ENCODE results near the gene RIPOR3.
"Not testable (repeated sequence)": the region's sequence is repeated elsewhere in the genome, so short reads cannot be mapped to it uniquely, and the experiment has no call there.

The RIPOR3 gene

GRCh38 chr20:50682065-50682464 is 9.3 kb downstream of the RIPOR3 start:
- no peak for DNase-seq (ENCODE audit: low read depth)
- TF ChIP-seq CTCF (IDR thresholded peaks at IDR 0.05; ENCODE audit: insufficient read depth, low read depth, low read length, missing control alignments), result no peak
- H3K4me3 ChIP-seq (ENCODE audit: low read length), result no peak overlapping the region

- no peak for DNase-seq (ENCODE audit: low read depth)
- no peak overlapping the region for H3K4me3 ChIP-seq (ENCODE audit: low read length)
- no peak for TF ChIP-seq CTCF (IDR thresholded peaks at IDR 0.05; ENCODE audit: insufficient read depth, low read depth, low read length, missing control alignments)
Observed at GRCh38 chr20:50681359-50682064, 9.8 kb downstream of the RIPOR3 start.

GRCh38 chr20:50680105-50680960 is 11.0 kb downstream of the RIPOR3 start:
- DNase-seq (ENCODE audit: low read depth), result no peak
- TF ChIP-seq CTCF (IDR thresholded peaks at IDR 0.05; ENCODE audit: insufficient read depth, low read depth, low read length, missing control alignments), result no peak
- H3K4me3 ChIP-seq (ENCODE audit: low read length), result no peak overlapping the region

GRCh38 chr20:50679753-50680104 is 11.6 kb downstream of the RIPOR3 start:
- DNase-seq (ENCODE audit: low read depth), result no peak
- no peak for TF ChIP-seq CTCF (IDR thresholded peaks at IDR 0.05; ENCODE audit: insufficient read depth, low read depth, low read length, missing control alignments)
- no peak overlapping the region for H3K4me3 ChIP-seq (ENCODE audit: low read length)

- H3K4me3 ChIP-seq (ENCODE audit: low read length), result no peak overlapping the region
- TF ChIP-seq CTCF (IDR thresholded peaks at IDR 0.05; ENCODE audit: insufficient read depth, low read depth, low read length, missing control alignments), result no peak
- DNase-seq (ENCODE audit: low read depth), result no peak
Observed at GRCh38 chr20:50678169-50678898, 13.0 kb downstream of the RIPOR3 start.

GRCh38 chr20:50676858-50677257 is 14.5 kb downstream of the RIPOR3 start:
- TF ChIP-seq CTCF (IDR thresholded peaks at IDR 0.05; ENCODE audit: insufficient read depth, low read depth, low read length, missing control alignments), result no peak
- DNase-seq (ENCODE audit: low read depth), result no peak

GRCh38 chr20:50676377-50676731 is 15.0 kb downstream of the RIPOR3 start:
- H3K4me3 ChIP-seq (ENCODE audit: low read length); DNase-seq (ENCODE audit: low read depth): not testable (repeated sequence)

More at GRCh38 chr20:50676858-50677257, 14.5 kb downstream of the RIPOR3 start:
- no peak overlapping the region for H3K4me3 ChIP-seq (ENCODE audit: low read length)

Measured in epithelial cell of esophagus (primary cell).